Kidney glomerular epithelial cell (primary cell): Measurements from ENCODE around the gene CIAO2A.
"Not testable (repeated sequence)": the region's sequence is repeated elsewhere in the genome, so short reads cannot be mapped to it uniquely, and the experiment has no call there.

Experiments used
- DNase-seq: peaks from one replicate; lab custom pipeline; 2025; lab: John Stamatoyannopoulos, UW

CIAO2A gene, protein sequence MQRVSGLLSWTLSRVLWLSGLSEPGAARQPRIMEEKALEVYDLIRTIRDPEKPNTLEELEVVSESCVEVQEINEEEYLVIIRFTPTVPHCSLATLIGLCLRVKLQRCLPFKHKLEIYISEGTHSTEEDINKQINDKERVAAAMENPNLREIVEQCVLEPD

DNA sequence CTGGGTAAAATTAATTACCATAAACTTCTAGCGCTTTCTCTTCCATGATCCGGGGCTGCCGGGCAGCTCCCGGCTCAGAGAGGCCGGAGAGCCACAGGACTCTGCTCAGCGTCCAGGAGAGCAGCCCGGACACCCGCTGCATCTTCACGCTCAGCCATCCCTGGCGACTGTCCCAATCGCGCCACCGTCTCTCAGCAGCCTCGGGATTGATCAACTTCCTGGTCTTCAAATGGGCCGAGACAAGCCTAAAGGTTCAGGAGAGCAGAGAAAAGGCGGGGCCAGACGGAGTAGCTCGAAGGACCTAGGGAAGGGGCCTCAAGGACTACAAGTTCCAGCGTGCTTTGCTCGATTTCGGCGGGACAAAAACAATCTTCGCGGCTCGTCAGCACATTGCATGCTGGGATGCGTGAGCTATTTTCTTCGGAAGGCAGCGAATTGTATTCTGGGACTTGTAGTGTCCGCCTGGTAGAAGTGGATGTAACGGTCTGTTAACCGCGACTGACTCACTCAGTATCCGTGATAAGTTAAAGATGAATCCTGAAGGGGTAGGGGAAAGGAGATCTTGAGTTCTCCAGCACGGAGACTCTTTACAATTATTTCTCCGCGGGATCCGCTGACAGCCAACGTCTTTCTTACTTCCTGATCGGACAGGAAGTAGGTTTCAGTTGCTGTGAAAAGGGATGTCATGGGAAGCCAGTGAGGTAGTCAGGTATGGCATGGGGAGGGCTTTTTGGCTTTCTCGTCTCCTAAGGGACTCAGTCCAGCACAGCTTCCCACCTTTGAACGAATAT is at the start of gene CIAO2A:
Gene CIAO2A, minus strand, starts transcription at position 212 of the 791 bp plus-strand sequence. Its CDS starts 70 bp downstream, at position 142.
- peak; percentile 99 for DNase-seq

GRCh38 chr15:64143276-64143675 is 49.6 kb upstream of the CIAO2A start:
- DNase-seq: no peak

- DNase-seq: no peak
Observed at GRCh38 chr15:64141798-64142512, 48.3 kb upstream of the CIAO2A start.

GRCh38 chr15:64138331-64138941 is 44.8 kb upstream of the CIAO2A start:
- DNase-seq: no peak

DNA sequence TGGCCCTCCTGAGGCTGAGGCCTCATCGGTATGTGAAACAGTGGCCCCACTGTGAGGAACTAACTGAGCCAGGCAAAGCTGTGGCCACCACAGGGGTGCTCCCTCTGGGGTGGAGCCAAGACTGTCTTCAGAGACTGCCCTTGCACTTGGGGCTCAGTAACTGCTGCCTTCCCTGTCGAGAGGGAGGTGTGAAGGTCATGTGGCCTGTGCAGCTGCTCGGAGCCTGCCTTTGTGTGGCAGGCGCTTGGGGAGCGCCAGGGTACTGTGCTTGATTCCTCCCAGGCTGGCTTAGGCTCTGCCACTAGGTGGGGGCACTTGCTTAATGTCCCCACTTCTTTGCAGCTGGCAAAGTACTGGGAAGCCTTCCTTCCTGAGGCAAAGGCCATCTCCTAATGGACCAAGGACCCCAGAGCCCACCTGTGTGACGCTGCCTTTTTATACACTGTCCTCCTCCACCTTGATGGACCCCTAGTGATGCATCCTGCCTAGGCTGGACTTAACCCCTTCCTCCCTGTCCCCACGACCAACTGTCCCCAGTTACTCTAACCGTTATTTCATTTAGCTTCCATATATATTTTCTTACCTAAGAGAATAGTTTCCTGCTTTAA is 43.7 kb upstream of the CIAO2A start:
- no peak for DNase-seq

DNA sequence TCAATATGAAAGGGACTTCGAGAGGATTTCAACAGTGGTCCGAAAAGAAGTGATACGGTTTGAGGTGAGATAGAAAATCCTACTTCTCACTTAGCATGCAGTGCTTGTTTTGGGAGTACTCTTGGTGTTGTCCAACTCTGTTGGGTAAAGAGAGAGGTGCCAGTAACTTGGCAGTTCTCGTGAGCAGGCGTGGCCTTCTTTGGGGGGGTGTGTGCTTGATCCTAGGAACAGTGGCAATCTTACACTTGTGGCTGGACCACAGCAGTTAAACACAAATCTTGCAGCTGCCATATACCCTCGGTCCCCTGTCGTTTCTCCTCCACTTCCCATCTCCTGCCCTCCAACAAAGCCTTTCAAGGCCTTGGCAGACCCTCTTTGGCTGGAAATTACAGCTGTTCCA is 42.7 kb upstream of the CIAO2A start:
- no peak for DNase-seq

DNA sequence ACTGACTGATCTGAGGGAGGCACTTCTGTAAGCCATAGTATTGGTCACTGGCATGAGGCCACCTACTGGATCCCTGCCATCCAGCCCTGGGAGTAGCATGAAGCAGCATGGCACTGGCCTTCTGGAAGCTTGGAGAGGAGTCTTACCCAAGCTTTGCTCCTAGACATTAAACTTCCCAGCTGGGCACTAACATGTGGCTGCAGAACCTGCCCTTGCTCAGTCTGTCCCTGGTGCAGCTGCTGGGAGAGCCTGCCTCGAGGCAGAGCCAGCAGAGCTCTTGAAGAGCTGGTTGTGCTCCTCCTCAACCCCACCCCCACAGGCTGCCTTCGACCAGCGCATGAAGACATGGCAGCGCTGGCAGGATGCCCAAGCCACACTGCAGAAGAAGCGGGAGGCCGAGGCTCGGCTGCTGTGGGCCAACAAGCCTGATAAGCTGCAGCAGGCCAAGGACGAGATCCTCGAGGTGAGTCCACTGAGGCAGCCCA is 40.7 kb upstream of the CIAO2A start:
- no peak for DNase-seq

GRCh38 chr15:64133623-64134344 is 40.1 kb upstream of the CIAO2A start:
- DNase-seq: no peak

GRCh38 chr15:64132217-64132616 is 38.6 kb upstream of the CIAO2A start:
- DNase-seq: no peak

DNA sequence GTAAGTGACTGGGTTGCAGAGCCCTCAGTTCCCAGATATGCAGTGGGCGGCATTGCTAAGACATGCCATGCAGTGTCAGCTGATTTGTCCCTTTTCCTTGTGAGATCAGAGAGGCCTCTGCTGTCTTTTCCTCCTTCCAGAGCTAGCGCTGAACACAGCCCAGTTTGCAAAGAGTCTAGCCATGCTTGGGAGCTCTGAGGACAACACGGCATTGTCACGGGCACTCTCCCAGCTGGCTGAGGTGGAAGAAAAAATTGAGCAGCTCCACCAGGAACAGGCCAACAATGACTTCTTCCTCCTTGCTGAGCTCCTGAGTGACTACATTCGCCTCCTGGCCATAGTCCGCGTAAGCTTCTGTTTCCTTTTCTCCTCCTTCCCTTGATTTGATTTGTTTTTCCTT is 37.9 kb upstream of the CIAO2A start:
- DNase-seq: no peak

GRCh38 chr15:64130159-64130558 is 36.5 kb upstream of the CIAO2A start:
- DNase-seq: no peak

GRCh38 chr15:64127521-64128270 is 34.1 kb upstream of the CIAO2A start:
- no peak for DNase-seq

- DNase-seq: no peak
Observed at GRCh38 chr15:64125978-64126377, 32.3 kb upstream of the CIAO2A start.

DNA sequence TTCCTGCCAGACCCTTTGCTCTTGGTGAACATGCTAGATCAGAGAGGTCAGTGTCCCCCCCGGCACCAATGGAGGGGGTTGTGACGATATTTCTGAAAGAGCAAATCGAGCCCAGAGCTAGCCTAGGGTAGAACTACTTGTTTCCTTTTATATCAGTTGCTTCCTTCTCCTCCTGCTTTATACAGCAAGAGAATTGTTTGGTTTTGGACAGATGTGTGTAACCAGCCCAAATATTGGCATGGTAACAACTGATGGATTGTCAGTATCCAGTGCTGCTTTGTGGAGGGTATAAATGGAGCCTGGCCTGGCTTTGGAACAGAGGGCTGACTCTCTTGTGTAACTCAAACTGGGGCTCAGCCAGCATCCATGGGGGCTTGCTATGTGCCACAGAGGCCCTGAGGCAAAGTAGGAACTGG is 29.3 kb upstream of the CIAO2A start:
- DNase-seq: no peak

- no peak for DNase-seq
Observed at GRCh38 chr15:64122444-64122843, 28.8 kb upstream of the CIAO2A start.

GRCh38 chr15:64121614-64122013 is 28.0 kb upstream of the CIAO2A start:
- DNase-seq: no peak

DNA sequence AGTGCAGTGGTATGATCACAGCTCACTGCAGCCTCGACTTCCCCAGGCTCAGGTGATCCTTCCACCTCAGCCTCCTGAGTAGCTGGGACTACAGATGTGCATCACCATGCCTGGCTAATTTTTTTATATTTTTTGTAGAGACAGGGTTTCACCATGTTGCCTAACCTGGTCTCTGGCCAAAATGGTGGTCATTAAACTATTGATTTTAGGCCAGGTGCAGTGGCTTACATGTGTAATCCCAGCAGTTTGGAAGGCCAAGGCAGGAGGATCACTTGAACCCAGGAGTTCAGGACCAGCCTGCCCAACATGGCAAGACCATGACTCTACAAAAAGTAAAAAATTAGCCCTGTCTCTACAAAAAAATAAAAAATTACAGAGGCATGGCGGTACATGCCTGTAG is 26.7 kb upstream of the CIAO2A start:
- not testable (repeated sequence) for DNase-seq

DNA sequence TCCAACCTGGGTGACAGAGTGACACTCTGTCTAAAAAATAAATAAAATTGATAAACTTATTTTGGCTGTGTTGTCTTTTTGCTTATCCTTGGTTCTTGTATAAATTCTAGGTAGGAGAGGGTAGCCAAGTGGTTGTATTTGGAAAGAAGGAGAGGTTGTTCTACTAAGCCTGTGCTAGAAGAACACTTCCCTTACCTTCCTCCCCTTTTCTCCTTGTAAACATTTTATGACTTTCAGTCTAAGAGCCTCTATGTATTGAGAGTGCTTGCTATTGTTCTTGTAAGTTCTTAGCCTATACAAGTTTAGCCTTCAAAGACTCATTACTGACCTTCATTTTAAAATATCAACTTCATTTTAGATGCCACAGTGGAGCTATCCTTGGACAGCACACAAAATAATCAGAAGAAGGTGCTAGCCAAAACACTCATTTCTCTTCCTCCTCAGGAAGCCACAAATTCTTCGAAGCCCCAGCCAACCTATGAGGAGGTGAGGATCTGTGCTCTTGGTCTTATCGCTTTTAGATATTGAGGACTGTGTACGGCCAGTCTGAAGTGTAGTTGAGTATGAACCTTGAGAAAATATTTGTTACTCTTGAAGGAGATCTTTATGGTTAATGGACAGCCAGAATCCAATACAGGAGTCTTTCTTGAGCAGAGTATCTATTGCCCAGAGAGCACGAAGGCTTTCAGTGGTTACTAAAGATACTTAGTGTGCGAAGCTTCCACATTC is 24.3 kb upstream of the CIAO2A start:
- no peak for DNase-seq

GRCh38 chr15:64112904-64113303 is 19.3 kb upstream of the CIAO2A start:
- peak; percentile 49 for DNase-seq
